GM23338 (cell line): ENCODE results near the gene TOM1L2.

Source experiments
- CTCF ChIP-seq, 2 experiments: fragments of 200-600 bp in 1 of 2; sonication (generic) in 1 of 2; conservative IDR thresholded peaks; 2 replicates each; pipeline versions ENCODE4 v1.5.1 to v1.6.1; 2016 to 2017; ENCODE audit warnings: antibody characterized with exemption in 2 of 2, low read depth in 2 of 2, mild to moderate bottlenecking in 2 of 2, moderate library complexity in 1 of 2
- REST ChIP-seq: IDR thresholded peaks from one replicate; pipeline ENCODE4 v1.6.1; 2018; ENCODE audit warnings: antibody characterized with exemption; ENCODE audit not compliant: unreplicated experiment

GRCh38 chr17:17937958-17938357, 34.2 kb downstream of the TOM1L2 start:
- TF ChIP-seq REST = no peak
- no peak for TF ChIP-seq CTCF (conservative IDR thresholded peaks at IDR 0.05; ENCODE audit: low read depth in 2 of 2)
